ENCODE data around the gene CHRM1. TPM values are rescaled to one million over a fixed set of nuclear protein-coding genes. Genes with fewer than 3 reads are reported as not detected.

Gene CHRM1
- total RNA-seq, 2 donors from 2014 or later, result not detected

- no peaks in the 10 kb centered on the region for H3K9me3 ChIP-seq
- TF ChIP-seq POLR2A (IDR thresholded peaks at IDR 0.05), result no peak
- no peak for TF ChIP-seq CTCF (IDR thresholded peaks at IDR 0.05)
- ATAC-seq (peak; percentile 5), DNase-seq (peak in 3 of 4 donors; percentile 47 to 62 (median 48))
- H3K4me3 ChIP-seq, result peak overlapping the region; percentile 60 to 98
- H3K27ac ChIP-seq, result peak overlapping the region; percentile 97 to 99 (median 98)
- WGBS, 2 donors, result 2 to 3% methylated on average over 15 to 16 of the region's 16 CpGs
- H3K27me3 ChIP-seq, result no peaks in the 10 kb centered on the region
- H3K36me3 ChIP-seq (replicated peaks in 1 of 2; ENCODE audit: insufficient read depth in 1 of 2, low read depth in 2 of 2), result peaks cover 4 to 7% of the 10 kb centered on the region in 2 donors
- peaks cover 78% of the 10 kb centered on the region for H3K4me1 ChIP-seq
- intact Hi-C loops (cut with DNase I), result no loop called here
These were observed 40.8 kb downstream of the CHRM1 start for GRCh38 chr11:62880231-62880802.

- H3K4me3 ChIP-seq, result no peak overlapping the region
- DNase-seq, result peak in 2 of 4 donors; percentile 48 to 57
- H3K36me3 ChIP-seq (replicated peaks in 1 of 2; ENCODE audit: insufficient read depth in 1 of 2, low read depth in 2 of 2), result no peaks in the 10 kb centered on the region
- no peaks in the 10 kb centered on the region for H3K27me3 ChIP-seq
- no peaks in the 10 kb centered on the region for H3K9me3 ChIP-seq
- peak overlapping the region; percentile 97 to 99 (median 98) for H3K27ac ChIP-seq
- intact Hi-C loops (cut with DNase I), result no loop called here
- H3K4me1 ChIP-seq, result peaks cover 80% of the 10 kb centered on the region
- 41 to 51% methylated on average over 5 to 7 of the region's 7 CpGs for WGBS, 2 donors
- TF ChIP-seq POLR2A (IDR thresholded peaks at IDR 0.05) (no peak), CTCF (IDR thresholded peaks at IDR 0.05) (no peak)
- ATAC-seq, result no peak
These were observed 41.8 kb downstream of the CHRM1 start for GRCh38 chr11:62879235-62879978.

- Histone ChIP-seq H3K36me3 (replicated peaks in 1 of 2; ENCODE audit: insufficient read depth in 1 of 2, low read depth in 2 of 2) (peaks cover 0 to 2% of the 10 kb centered on the region in 2 donors), H3K27ac (peak overlapping the region in 3 of 4 donors; percentile 33 to 98 (median 67)), H3K27me3 (no peaks in the 10 kb centered on the region), H3K9me3 (no peaks in the 10 kb centered on the region), H3K4me1 (peaks cover 53% of the 10 kb centered on the region), H3K4me3 (no peak overlapping the region)
- ATAC-seq (no peak), DNase-seq (peak in 1 of 4 donors; percentile 25)
- intact Hi-C loops (cut with DNase I), result no loop called here
- WGBS, 2 donors, result 16 to 26% methylated on average over 6 of the region's 6 CpGs
- TF ChIP-seq POLR2A (IDR thresholded peaks at IDR 0.05) (no peak), CTCF (IDR thresholded peaks at IDR 0.05) (no peak)
These were observed 44.5 kb downstream of the CHRM1 start for GRCh38 chr11:62876712-62877111.

- 56 to 61% methylated on average over 6 to 7 of the region's 7 CpGs for whole genome bisulfite sequencing, 2 donors
- Histone ChIP-seq H3K27me3 (no peaks in the 10 kb centered on the region), H3K4me1 (peaks cover 53% of the 10 kb centered on the region), H3K36me3 (replicated peaks in 1 of 2; ENCODE audit: insufficient read depth in 1 of 2, low read depth in 2 of 2) (peaks cover 0 to 2% of the 10 kb centered on the region in 2 donors), H3K4me3 (no peak overlapping the region), H3K9me3 (no peaks in the 10 kb centered on the region), H3K27ac (peak overlapping the region in 3 of 4 donors; percentile 33 to 98 (median 67))
- peak in 1 of 7 experiments; percentile 2 for TF ChIP-seq CTCF (IDR thresholded peaks at IDR 0.05)
- no peak for TF ChIP-seq POLR2A (IDR thresholded peaks at IDR 0.05)
- intact Hi-C loops (cut with DNase I), result no loop called here
- no peak for ATAC-seq
- DNase-seq, result peak in 1 of 4 donors; percentile 33
These were observed 45.3 kb downstream of the CHRM1 start for GRCh38 chr11:62875698-62876478.
